GM12801 (cell line): ENCODE measurements around the gene ALKBH7.

Experiments used
- TF ChIP-seq, protein P1 (sequence below): IDR thresholded peaks from one replicate; pipeline ENCODE4 v1.5.1; 2011; ENCODE audit warnings: control low read depth; ENCODE audit not compliant: insufficient read length; ENCODE audit errors: extremely low read depth

Gene ALKBH7, protein sequence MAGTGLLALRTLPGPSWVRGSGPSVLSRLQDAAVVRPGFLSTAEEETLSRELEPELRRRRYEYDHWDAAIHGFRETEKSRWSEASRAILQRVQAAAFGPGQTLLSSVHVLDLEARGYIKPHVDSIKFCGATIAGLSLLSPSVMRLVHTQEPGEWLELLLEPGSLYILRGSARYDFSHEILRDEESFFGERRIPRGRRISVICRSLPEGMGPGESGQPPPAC

DNA sequence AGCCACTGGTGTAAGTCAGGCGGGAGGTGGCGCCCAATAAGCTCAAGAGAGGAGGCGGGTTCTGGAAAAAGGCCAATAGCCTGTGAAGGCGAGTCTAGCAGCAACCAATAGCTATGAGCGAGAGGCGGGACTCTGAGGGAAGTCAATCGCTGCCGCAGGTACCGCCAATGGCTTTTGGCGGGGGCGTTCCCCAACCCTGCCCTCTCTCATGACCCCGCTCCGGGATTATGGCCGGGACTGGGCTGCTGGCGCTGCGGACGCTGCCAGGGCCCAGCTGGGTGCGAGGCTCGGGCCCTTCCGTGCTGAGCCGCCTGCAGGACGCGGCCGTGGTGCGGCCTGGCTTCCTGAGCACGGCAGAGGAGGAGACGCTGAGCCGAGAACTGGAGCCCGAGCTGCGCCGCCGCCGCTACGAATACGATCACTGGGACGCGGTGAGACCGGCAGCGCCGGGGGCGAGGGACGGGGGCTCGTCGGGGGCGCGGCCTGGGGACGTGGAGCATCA lies at the start of gene ALKBH7:
TSS of gene ALKBH7 (plus strand) at position 201 of the 502 bp plus-strand sequence. CDS start at position 228, 27 bp downstream.
- TF ChIP-seq, protein P1, sequence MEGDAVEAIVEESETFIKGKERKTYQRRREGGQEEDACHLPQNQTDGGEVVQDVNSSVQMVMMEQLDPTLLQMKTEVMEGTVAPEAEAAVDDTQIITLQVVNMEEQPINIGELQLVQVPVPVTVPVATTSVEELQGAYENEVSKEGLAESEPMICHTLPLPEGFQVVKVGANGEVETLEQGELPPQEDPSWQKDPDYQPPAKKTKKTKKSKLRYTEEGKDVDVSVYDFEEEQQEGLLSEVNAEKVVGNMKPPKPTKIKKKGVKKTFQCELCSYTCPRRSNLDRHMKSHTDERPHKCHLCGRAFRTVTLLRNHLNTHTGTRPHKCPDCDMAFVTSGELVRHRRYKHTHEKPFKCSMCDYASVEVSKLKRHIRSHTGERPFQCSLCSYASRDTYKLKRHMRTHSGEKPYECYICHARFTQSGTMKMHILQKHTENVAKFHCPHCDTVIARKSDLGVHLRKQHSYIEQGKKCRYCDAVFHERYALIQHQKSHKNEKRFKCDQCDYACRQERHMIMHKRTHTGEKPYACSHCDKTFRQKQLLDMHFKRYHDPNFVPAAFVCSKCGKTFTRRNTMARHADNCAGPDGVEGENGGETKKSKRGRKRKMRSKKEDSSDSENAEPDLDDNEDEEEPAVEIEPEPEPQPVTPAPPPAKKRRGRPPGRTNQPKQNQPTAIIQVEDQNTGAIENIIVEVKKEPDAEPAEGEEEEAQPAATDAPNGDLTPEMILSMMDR = no peak

DNA sequence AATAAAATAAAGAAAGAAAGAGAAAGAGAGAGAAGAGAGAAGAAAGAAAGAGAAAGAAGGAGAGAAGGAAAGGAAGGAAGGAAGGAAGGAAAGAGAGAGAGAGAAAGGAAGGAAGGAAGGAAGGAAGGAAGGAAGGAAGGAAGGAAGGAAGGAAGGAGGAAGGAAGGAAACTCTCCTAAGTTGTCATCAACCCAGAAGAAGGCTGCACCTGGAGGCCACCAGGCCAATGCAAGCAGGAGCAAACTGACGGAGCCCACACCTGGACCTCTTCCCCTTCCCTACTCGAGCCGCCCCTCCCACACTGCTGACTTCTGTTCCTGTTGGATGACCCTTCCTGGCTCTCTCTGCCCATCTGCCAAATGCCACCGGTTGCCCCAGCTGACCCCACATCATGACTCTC lies 47.8 kb upstream of the ALKBH7 start:
- TF ChIP-seq, protein P1 = no peak

DNA sequence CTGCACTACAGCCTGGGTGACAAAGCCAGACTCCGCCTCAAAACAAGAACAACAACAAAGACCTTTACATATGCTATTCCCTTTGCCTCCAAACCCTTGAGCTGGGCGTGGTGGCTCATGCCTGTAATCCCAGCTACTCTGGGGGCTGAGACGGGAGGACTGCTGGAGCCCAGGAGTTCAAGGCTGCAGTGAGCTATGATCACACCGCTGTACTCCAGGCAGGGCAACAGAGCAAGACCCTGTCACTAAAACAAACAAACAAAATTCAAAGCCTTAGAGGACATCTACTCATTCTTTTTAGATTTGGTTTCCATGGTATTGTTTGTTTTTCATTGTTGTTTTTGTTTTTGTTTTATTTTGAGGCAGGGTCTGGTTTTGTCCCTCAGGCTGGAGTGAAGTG lies 47.0 kb upstream of the ALKBH7 start:
- TF ChIP-seq, protein P1 = no peak

DNA sequence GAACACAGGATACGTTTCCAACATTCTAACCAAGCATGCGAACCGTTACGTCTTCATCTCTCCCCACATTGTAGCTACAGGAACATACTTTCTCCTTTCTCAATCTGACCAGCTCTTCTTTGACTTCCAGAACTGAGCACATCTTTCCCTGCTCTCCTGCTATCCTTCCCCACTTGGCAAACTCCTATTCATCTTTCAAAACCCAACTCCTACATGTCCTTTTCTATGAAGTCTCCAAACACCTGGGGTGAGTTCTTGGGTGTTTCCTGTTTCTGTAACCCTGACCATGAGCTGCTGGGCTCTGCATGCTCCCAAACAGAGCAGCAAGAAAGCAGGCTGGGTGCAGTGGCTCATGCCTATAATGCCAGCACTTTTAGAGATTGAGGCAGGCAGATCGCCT lies 45.8 kb upstream of the ALKBH7 start:
- TF ChIP-seq, protein P1 = no peak

DNA sequence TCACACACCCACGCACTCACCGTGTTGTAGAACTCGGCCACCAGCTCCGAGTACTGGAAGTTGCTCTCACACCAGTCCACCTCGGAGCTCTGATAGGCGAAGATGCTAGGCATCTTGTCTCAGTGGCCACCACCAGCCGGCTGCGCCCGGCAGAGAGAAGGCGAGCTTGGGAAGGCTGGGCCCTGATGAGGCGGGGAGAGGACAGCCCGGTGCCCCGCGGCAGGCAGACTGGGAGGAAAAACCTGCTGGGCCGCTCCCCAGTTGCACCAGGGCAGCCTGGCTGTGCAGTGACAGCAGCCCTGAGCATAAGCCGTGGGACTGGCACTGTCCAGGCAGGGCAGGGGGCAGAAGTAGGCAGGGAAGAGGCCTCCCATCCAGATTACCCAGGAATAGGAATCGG lies 39.2 kb upstream of the ALKBH7 start, which contains the start of gene ACER1:
TSS of gene ACER1 (minus strand) at position 174 of the 400 bp plus-strand sequence. CDS start at position 113, 61 bp downstream.
- TF ChIP-seq, protein P1 = no peak

DNA sequence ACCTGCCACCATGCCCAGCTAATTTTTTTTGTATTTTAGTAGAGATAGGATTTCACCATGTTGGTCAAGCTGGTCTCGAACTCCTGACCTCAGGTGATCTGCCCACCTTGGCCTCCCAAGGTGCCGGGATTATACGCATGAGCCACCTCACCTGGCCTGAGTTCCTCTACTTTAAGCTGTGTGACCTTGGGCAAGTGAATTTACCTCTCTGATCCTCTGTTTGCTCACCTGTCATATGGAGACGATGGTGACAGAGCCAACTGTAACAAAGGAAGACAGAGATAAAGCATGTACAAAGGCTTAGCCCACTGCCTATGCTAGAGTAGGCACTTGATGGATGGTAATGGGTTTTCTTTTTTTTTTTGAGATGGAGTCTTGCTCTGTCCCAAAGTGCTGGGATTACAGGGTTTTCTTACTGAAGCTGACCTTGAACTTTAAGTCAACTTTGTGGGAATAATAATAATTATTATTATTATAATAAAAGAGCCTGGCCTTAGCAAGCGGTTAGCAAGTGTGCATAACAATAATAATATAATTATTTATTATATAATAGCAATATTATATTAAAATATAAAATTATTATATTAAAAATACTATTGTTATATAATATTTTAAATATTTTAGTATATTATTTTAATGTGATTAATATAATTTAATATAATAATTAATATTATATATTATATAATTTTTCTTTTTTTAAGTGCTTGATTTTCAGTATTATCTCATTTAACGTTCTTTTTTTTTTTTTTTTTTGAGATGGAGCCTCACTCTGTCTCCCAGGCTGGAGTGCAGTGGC lies 37.9 kb upstream of the ALKBH7 start:
- TF ChIP-seq, protein P1 = no peak

DNA sequence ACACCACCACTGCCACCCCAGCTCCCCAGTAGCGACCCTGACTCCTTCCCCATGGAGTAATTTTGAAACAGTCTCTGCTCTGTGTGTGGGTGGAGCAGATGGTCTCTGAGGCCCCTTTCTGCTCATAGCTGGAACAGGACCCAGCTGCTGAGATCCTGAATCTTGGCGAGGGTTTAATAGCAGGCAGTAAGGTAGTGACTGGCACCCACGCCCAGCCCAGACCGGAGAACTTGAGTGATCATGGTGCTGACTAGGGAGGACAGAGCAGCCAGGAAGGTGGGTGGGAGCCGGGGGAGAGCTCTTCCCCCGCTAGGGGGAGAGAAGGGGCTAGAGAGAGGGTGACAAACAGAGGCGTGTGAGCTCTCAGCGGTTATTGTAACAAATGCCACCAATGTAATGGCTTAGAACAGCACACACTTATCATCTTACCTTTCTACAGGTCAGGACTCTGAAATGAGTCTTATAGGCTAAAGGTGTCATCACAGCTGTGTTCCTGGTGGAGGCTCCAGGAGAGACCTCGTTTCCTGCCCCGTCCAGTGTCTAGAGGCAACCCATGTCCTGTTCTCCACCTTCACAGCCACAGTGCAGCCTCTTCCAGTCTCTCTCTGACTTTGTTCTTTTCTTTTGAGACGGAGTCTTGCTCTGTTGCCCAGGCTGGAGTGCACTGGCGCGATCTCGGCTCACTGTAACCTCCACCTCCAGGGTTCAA lies 31.9 kb upstream of the ALKBH7 start:
- TF ChIP-seq, protein P1 = no peak
